EH (cell line): ENCODE data around the gene MCUB.
A peak's percentile ranks its signal among the peaks of the same experiment; 100 is the strongest.

Source experiments
- DNase-seq: peaks from one replicate; pipeline ENCODE4 v3.0.0-alpha.2; 2015; ENCODE audit warnings: low read depth

The MCUB gene

GRCh38 chr4:109729718-109730618, 169.9 kb downstream of the MCUB start, which contains the start of gene PLA2G12A:
Gene PLA2G12A, minus strand, starts transcription at chr4:109730070. Its CDS starts 261 bp downstream, at chr4:109729809.
- DNase-seq = peak; percentile 76

GRCh38 chr4:109730619-109731545, 170.8 kb downstream of the MCUB start:
- DNase-seq = no peak

- no peak for DNase-seq
These were observed 173.7 kb downstream of the MCUB start for GRCh38 chr4:109733728-109734127.

- peak; percentile 47 for DNase-seq
These were observed 175.7 kb downstream of the MCUB start for GRCh38 chr4:109735566-109736365.
